Stimulated activated CD8-positive, alpha-beta memory T cell treated with anti-CD3 and anti-CD28 coated beads, Interleukin-7, amount 100 ng/mL, for 4 hours (primary cell): ENCODE measurements around the gene MED25.

ENCODE experiments used
- DNase-seq, 2 donors: peaks; one replicate each; pipeline ENCODE4 v3.0.0-alpha.2; 2020; ENCODE audit warnings: low read depth in 2 of 2

MED25 gene

DNA sequence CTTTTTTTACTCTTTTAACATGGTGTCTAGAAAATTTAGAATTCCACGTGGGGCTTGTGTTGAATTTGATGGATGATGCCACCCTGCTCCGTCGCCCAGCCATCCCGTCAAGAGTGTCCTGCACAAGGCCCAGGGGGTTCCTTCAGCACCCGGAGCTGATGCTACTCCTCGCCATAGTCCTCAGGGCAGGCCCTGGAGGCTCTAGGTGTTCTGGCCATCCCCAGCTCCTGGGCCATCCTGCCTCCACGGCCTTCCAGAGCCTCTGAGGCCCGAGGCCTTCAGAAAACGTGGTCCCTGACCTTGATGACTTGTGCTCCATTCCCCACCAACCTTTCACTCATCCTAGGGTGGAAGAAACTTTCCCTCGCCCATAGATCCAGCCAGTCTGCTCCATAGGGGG is 55.7 kb downstream of the MED25 start:
- DNase-seq = no peak

DNA sequence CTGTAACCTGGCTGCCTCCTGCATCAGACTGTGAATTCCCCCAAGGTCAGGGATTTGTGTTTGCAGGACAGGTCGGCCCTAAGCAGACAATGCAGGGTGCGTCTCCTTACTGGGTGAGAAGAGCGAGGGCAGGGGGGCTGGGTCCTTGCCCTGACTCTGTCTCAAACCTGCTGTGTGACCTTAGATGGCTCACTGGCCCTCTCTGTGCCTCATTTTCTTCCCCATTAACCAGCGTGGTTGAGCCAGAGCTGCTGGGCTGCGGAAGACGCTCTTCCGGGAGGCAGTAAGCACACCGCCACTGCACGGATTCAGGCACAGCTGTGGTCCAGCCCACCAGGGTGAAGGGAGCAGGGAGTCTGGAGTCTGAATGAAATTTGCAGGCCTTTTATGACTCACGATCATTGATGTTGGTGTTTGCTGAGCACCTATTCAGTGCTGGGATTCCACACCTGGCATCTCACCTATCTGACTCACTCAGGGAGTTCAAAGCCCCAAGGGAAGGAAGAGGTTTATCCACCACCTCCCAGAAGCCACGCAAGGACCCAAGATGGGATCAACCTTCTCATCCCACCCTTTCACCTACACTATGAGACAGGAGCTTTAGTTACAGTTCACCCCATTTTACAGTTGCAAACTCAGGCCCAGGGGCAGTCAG is 56.5 kb downstream of the MED25 start:
- DNase-seq = no peak

DNA sequence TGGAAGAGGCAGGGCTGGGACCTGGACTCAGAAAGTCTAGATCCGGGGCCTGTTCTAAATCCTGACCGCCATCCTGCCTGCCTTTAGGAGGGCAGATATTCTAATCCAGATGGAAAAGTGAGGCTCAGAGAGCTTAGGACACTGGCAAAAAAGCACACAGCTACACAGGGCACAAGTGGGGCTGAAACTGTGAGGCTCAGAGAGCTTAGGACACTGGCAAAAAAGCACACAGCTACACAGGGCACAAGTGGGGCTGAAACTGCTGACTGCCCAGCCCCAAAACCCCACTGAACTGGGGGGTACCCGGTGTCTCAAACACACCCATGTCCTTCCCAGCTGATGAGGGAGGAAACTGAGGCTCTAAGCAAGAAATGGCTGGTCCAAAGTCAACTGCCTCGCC is 57.1 kb downstream of the MED25 start:
- DNase-seq = no peak

DNA sequence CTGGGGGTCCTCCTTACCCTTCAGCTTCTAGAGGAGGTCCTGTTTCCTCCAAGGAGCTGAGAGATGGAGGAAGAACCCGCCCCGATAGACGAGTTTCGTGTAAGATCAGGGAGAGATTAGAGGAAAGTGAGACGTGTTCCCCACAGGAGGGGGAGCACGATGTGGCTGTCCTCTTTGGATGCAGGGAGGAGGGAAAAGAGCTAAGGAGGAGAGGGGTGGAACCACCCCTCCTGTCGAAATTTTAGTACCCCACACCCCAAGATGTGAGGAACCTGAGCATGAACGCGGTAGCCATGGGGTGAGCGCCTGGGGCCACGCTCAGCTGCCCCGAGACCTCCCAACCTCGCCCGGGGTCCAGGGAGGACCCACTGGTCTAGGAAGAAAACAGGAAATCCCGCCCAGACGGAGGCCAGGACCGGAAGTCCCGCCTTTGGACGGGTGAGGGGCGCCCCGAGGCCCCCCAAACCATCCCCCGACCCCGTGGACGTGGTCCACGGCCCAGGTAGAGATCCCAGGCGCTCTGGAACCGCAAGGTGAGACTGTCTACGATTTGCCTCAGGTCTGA is 57.9 kb downstream of the MED25 start:
- DNase-seq = peak in 1 of 2 donors; percentile 47

GRCh38 chr19:49876422-49877019 is 58.4 kb downstream of the MED25 start:
- peak; percentile 95 to 96 for DNase-seq

DNA sequence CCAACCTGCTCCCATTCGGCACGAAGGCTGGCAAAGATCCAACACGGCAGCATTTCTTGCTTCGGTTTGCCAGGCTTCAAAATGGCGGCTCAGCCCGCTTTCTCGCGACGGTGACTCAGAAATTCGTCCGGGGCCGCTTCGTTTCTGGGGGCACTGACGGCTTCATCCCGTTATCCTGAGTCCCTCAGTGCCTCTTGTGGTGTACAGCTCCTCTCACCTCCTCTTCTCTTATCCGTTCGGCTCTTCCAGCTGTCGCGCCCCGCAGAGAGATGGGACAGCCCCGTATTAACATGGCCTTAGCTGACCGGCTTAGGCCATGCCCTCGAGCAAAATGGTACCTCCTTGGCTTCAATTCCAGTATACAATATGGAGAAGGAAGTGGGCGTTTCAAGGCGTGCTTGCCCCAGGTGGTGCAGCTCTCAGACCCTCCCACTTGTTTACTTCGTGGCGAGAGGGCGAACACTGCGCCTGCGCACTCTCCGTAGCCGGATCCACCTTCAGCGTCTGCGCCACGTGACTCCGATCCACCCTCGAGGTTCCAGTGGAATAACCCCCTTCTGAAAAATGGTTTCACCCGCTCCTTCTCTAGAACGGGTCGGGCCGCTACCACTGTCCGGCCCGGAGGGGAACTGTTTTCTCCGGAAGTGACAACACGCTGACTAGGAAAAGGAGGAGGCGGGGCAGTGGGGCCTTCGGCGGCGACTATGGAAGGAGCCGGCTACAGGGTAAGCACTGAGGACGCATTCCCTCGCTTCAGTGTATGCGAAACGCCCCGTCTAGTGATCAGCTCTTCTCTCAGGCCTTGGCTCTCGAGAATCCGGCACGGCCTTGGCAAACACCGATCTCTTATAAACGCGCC is 59.2 kb downstream of the MED25 start, which contains the start of the genes AKT1S1 and TBC1D17:
Gene AKT1S1, minus strand, starts transcription at position 336 of the 859 bp plus-strand sequence. CDS start 4,060 bp downstream, outside the sequence.
Gene TBC1D17, plus strand, starts transcription at position 683 of the 859 bp plus-strand sequence. Its CDS starts 22 bp downstream, at position 705.
- peak; percentile 98 for DNase-seq

DNA sequence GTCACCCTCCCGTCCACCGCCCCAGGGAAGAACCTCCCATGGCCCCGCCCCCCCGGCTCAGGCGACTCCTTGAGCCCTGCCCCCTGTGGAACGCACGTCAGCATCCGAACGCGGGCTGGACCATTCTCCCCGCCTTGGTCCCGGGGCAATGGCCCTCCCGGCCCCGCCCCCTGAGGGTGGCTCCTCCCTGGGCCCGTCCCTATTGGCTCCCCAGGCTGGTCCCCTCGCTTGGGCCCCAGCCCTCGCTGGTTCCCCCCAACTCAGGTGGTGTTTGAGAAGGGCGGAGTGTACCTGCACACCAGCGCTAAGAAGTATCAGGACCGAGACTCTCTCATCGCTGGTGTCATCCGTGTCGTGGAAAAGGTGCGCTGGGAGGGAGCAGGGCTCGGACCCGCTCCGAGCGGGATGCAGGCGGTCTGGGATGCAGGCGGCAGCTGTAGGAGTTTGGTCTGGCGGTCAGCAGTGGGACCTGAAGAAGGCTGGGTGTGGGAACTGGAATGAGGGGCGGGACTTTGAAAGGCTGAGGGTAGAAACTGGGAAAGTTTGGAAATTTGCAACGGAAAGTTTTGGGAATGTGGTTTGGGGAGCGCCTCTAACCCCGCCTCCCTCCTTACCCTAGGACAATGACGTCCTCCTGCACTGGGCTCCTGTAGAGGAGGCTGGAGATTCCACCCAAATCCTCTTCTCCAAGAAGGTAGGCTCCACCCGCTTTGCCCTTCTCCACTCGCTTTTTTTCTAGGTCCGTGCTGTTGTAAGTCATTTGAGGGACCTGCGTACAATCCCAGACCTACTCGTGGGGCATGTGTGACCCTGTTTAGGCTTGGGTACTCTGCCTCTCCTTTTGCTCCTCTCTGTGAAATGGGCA is 60.0 kb downstream of the MED25 start:
- DNase-seq = peak; percentile 95 to 97

DNA sequence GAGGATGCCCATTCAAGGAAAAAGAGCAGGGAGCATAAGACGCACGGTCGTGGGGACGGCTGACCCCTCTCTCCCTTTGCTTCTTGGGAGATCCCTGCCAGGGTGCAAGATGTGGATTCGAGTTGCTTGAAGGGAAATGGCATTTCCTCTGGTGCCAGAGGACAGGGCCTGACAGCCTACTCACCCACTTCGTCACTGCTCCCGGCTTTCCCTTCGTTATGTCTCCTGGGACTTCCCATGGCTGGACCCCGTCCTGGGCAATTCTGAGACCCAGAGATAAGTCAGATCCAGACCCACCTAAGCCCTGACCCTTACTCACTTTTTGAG is 60.6 kb downstream of the MED25 start:
- DNase-seq = no peak

GRCh38 chr19:49879243-49879963 is 61.3 kb downstream of the MED25 start:
- no peak for DNase-seq

DNA sequence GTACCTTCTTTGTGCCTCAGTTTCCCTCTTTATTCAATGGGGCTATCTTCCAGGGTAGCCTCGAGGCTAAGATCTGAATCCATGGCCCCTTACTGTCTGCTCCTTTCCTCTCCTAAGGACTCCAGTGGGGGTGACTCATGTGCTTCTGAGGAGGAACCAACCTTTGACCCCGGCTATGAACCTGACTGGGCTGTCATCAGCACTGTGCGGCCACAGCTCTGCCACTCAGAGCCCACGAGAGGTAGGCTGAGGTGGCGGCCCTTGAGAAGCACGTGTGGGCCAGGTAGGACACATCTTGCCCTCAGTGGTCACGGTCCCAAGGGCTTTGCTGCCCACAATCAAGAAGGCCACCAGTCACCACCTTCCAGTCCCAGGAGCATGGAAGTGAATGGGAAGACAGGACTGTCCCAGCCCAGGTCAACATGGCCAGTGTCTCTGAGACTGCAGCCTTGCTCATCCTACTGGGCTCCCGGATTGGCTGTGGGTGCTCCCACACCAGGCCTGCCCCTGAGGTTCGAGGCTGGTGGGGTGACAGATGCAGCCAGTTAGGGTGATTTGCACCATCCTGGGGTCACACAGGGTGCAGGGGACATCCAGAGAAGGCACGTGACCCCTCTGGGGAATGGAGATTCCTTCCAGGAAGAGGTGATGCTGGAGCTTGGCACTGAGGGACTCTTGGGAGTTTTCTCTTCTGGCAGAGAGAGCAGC is 62.2 kb downstream of the MED25 start:
- DNase-seq = no peak

- DNase-seq = no peak
Observed at GRCh38 chr19:49881186-49881585, 63.1 kb downstream of the MED25 start.

DNA sequence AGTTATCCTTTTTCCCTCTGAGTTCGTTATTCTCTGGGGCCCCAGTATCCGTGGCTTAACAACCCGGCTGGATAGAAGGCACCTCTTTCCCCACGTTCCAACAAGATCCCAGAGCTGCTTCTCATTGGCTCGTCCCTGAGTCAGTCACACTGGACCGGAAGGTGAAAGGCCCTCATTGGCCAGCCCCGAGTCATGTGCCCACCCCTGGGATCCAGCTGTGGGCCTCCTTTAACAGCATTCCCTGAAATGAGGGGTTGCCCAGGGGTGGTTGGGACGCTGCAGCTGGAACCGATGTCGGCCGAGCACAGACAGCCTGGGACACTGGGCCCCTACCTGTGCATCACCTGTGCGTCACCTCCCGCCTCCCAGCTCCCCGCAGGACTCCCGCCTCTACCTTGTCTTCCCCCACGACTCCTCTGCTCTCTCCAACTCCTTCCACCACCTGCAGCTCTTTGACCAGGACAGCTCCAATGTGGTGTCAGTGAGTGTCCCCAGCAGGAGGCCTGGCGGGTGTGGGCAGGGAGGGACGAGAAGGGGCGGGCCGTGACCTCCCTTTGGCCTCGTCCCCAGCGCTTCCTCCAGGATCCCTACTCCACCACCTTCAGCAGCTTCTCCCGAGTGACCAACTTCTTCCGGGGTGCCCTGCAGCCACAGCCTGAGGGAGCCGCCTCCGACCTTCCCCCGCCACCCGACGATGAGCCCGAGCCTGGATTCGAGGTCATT is 63.7 kb downstream of the MED25 start:
- no peak for DNase-seq

DNA sequence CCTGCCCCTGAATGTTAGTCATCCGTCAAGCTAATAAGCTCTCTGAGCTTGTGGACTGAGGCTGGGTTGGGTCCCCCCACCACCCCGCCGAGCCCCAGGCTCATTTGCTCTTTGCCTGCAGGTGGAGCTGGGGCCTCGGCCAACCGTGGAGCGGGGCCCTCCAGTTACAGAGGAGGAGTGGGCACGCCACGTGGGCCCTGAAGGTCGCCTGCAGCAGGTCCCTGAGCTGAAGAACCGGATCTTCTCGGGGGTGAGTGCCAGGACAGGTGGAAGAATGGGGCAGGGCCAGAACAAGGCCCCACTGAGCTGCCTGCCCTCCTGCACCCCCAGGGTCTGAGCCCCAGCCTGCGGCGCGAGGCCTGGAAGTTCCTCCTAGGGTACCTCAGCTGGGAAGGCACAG is 64.6 kb downstream of the MED25 start:
- no peak for DNase-seq

GRCh38 chr19:49883094-49883493 is 65.0 kb downstream of the MED25 start:
- no peak for DNase-seq

- no peak for DNase-seq
Observed at GRCh38 chr19:49884109-49884508, 66.0 kb downstream of the MED25 start.

DNA sequence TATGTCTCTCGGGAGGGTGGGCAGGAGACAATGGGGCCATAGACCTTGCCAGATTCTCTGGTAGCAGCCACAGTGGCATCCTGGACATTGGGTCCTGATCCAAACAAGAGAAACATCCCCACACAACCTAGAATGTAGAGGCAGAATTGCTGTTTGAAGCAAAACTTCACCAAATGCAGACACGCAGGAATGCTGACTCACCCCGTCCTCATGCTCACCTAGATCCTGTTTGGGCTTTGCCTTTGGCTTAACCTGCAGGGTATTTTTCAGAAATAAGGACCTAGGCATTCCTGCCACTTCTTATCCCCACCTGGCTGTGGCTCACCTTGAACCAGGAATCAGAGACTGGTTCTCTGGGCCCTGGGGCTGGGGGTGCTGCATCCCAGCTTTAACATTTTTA is 66.7 kb downstream of the MED25 start:
- DNase-seq = no peak
